ENCODE results near the gene PDE11A.
"Not testable (repeated sequence)": the region's sequence is repeated elsewhere in the genome, so short reads cannot be mapped to it uniquely, and the experiment has no call there.

PDE11A gene

GRCh38 chr2:177882501-177882900 lies 190.1 kb downstream of the PDE11A start:
- DNase-seq (ENCODE audit: low read depth in 2 of 2): no peak

GRCh38 chr2:177881921-177882320 lies 190.7 kb downstream of the PDE11A start:
- DNase-seq (ENCODE audit: low read depth in 2 of 2): no peak

- DNase-seq (ENCODE audit: low read depth in 2 of 2): no peak
Observed at GRCh38 chr2:177881008-177881747, 191.4 kb downstream of the PDE11A start.

DNA sequence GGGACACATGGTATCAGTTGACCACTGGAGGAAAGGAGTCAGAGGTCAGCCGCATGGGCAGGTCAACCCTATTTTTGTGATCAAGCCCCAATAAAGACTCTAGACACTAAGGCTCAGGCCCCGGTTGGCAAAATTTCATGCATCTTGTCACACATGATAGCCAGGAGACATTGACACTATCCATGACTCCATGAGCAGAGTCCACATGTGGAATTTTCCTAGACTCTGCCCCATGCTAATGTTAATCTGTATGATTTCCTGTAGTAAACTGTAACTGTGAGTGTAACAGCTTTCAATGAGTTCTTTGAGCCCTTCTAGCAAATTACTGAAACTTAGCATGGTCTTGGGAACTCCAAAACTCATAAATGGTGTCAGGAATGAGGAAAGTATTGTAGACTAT lies 192.3 kb downstream of the PDE11A start:
- no peak for DNase-seq (ENCODE audit: low read depth in 2 of 2)

DNA sequence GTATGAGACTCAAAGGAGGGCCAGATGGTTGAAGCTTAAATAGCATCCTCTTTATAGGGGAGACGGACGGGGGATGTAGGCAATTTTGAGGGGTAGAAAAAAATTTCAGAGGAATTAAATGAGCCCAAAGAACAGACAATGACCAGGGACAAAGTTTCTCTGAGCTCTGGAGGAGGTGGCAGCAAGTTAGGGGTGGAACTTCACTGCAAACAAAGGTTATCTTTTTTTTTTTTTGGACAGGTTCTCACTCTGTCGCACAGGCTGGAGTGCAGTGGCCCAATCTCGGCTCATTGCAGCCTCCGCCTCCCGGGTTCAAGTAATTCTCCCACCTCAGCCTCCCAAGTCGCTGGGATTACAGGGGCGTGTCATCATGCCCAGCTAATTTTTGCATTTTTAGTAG lies 195.6 kb downstream of the PDE11A start:
- DNase-seq (ENCODE audit: low read depth in 2 of 2): no peak

DNA sequence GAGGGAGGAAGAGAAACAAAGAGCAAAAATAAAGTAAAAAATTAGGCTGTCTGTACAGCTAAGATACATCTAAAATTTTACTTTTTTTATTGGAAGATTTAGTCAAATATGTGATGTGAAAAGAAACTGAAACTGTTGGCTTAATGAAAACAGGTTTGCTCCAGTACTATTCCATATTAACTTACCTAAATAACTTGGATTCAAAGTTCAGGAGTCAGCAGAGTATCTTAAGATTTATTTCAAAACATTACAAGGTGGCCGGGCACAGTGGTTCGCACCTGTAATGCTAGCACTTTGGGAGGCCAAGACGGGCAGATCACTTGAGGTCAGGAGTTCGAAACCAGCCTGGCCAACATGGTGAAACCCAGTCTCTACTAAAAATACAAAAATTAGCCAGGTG lies 197.9 kb downstream of the PDE11A start:
- DNase-seq (ENCODE audit: low read depth in 2 of 2): no peak

DNA sequence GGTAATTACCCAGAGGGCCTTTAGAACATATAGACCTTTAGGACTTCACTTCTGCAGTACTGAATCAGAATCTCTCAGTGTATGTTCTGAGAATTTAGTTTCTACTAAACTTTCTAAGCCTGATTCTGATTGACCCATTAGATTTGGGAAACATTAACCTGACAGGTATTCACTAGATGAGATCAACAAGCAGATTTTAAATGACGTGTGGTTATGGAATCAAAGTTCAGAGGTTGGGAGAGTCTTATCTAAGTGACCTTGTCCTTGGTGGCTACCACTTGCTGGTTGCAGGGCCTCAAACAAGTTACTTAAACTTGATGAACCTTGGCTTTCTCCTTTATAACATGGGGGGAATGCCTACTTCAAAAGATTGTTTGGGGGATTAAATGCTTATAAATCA lies 198.7 kb downstream of the PDE11A start:
- DNase-seq (ENCODE audit: low read depth in 2 of 2): no peak

GRCh38 chr2:177872286-177872685 lies 200.3 kb downstream of the PDE11A start:
- no peak for DNase-seq (ENCODE audit: low read depth in 2 of 2)

DNA sequence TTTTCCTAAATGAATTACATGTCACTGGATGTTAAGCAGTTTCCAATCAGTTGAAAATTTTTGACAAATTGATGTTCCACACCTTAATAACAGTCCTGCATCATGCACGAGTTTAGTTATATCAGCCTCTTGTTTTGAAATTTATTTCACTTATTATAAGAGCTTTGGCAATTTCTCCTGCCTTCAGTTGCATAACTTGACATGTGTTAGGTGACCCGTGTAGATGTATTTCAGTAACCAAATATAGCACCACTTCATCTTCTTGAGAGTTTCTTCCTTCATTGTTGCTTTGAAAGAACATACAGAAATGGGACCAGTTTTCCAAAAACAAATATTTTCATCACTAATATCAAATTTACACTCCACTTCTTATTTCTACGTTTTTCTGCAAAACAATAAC lies 202.7 kb downstream of the PDE11A start:
- no peak for DNase-seq (ENCODE audit: low read depth in 2 of 2)

DNA sequence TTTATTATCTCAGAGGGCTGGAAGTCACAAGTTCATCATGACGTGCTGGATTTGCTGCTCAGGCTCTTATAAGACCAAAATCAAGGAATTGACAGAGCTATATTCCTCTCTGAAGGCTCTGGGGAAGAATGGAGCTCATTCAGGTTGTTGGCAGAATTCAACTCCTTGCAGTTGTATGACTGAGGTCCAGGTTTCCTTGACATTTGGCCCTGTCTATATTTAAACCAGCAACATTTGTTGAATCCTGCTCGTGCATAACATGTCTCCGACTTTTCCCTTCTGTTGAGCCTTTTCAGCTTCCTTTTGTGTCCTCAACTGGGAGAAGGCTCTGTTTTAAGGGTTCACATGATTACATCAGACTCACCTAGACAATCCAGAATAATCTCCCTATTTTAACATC lies 203.4 kb downstream of the PDE11A start:
- DNase-seq (ENCODE audit: low read depth in 2 of 2): no peak

- no peak for DNase-seq (ENCODE audit: low read depth in 2 of 2)
Observed at GRCh38 chr2:177868806-177869205, 203.8 kb downstream of the PDE11A start.

DNA sequence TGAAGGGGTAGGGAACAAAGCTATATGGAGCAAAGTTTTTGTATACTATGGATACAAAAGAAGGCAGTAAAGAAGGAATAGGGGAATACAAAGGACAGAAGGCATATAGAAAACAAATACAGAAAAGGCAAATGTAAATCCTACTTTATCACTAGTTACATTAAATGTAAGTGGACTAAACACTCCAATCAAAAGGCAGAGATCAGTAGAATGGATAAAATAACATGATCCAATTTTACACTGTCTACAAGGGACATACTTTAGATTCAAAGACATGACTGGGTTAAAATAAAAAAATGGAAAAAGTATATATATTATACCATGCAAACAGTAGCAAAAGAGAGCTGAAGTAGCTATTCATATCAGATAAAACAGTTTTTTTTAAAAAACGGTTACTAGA lies 215.0 kb downstream of the PDE11A start:
- no peak for DNase-seq (ENCODE audit: low read depth in 2 of 2)

GRCh38 chr2:177852389-177852788 lies 220.2 kb downstream of the PDE11A start:
- DNase-seq (ENCODE audit: low read depth in 2 of 2): no peak

GRCh38 chr2:177843188-177843587 lies 229.4 kb downstream of the PDE11A start:
- no peak for DNase-seq (ENCODE audit: low read depth in 2 of 2)

DNA sequence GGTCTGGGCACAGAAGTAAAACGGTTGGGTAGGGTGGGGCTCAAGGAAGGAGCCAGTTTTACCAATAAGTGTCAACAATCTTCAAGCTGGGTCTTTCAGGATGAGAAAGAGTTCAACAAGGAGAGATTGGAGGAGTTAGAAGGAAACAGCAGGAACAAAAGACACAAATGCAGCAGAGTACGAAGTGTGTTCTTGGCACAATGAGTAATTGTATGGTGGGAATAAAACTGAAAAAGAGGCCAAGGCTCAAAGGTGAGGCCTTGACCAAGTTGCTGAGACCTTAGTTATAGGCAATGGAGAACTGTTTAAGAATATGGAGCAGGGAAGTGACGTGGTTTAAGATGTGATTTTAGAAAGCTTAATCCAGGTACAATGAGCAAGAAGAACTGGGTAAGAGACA lies 230.3 kb downstream of the PDE11A start:
- DNase-seq (ENCODE audit: low read depth in 2 of 2): no peak

GRCh38 chr2:177835418-177836204 lies 237.0 kb downstream of the PDE11A start:
- not testable (repeated sequence) for DNase-seq (ENCODE audit: low read depth in 2 of 2)

- no peak for DNase-seq (ENCODE audit: low read depth in 2 of 2)
Observed at GRCh38 chr2:177832611-177833433, 239.8 kb downstream of the PDE11A start.

GRCh38 chr2:177830881-177831386 lies 241.6 kb downstream of the PDE11A start:
- no peak for DNase-seq (ENCODE audit: low read depth in 2 of 2)

GRCh38 chr2:177828557-177828956 lies 244.0 kb downstream of the PDE11A start:
- DNase-seq (ENCODE audit: low read depth in 2 of 2): no peak

- no peak for DNase-seq (ENCODE audit: low read depth in 2 of 2)
Observed at GRCh38 chr2:177826897-177827296, 245.7 kb downstream of the PDE11A start.

DNA sequence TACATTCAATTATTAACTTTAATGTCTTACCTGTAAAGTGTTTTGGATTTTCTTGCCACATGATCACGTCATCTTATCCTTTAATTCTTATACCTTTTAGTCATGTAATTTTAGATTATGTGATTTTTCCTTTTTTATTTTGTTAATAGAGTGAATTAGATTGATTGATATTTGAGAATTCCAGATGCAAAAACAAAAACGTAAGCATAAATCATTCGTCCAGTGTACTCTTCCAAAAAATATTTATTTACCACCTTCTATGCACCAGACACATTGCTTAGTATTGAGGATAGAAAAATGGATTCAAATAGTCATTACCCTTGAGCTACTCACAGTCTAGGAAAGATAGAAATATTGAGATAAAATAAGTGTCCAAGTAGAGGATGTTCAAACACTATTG lies 249.6 kb downstream of the PDE11A start:
- no peak for DNase-seq (ENCODE audit: low read depth in 2 of 2)

DNA sequence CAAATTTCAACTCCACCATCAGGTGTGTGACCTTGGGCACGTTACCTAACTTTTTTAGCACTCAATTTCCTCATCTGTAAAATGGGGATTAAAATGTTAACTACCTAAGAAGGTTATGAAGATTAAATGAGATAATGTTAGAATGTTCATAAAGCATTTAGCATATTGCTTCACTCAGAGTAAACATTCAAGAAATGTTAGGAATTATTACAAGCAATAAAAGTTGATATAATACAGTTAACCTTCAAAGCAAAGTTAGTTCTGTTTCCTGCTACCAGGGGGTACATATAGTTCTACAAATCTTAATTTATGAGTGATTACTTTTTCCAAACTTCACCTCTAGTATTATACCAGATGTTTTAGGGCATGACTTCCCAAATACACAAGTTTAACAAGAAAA lies 254.2 kb downstream of the PDE11A start:
- DNase-seq (ENCODE audit: low read depth in 2 of 2): no peak

Data from stimulated activated CD8-positive, alpha-beta memory T cell treated with anti-CD3 and anti-CD28 coated beads, Interleukin-15, amount 100 ng/mL, for 48 hours (primary cell).